HEK293 (cell line): ENCODE results near the gene RORB.

Experiments
- CTCF ChIA-PET: fragments of 350-600 bp; formaldehyde crosslinking; extraction: SDS; loops from one replicate; lab custom pipeline; 2021; ENCODE audit warnings: antibody characterized with exemption; lab: Yijun Ruan, JAX
- POLR2A ChIA-PET: fragments of 300-600 bp; formaldehyde crosslinking; extraction: SDS; loops from one replicate; lab custom pipeline; 2020; ENCODE audit warnings: antibody characterized with exemption, inconsistent platforms; lab: Yijun Ruan, JAX
- H3K27ac ChIP-seq: fragments of 200-500 bp; sonication (Bioruptor generic); 2 replicates; pipeline ENCODE4 v1.5.1; 2014; ENCODE audit warnings: low read depth, low read length, control low read depth, inconsistent platforms; ENCODE audit errors: extremely low read depth
- H3K36me3 ChIP-seq, 2 experiments: fragments of 200-500 bp in 1 of 2; sonication (Bioruptor generic) in 1 of 2; 1 replicate in 1 of 2; 2 replicates in 1 of 2; pipeline ENCODE4 v1.5.1; 2014 to 2017; ENCODE audit warnings: inconsistent platforms in 2 of 2, low read length in 2 of 2; ENCODE audit not compliant: control insufficient read depth in 2 of 2, insufficient read depth in 1 of 2
- H3K4me1 ChIP-seq: fragments of 200-500 bp; sonication (Bioruptor generic); 2 replicates; pipeline ENCODE4 v1.5.1; 2014; ENCODE audit warnings: mild to moderate bottlenecking, low read length, inconsistent platforms; ENCODE audit not compliant: control insufficient read depth, insufficient read depth
- H3K4me3 ChIP-seq: 2 replicates; pipeline ENCODE4 v1.5.1; 2011; ENCODE audit warnings: low read depth, mild to moderate bottlenecking, control low read depth, low read length, moderate library complexity
- H3K9me3 ChIP-seq: fragments of 200-500 bp; sonication (Bioruptor generic); 2 replicates; pipeline ENCODE4 v1.5.1; 2014; ENCODE audit warnings: low read depth, low read length, inconsistent platforms; ENCODE audit not compliant: control insufficient read depth, insufficient read depth
- OSR2 ChIP-seq: fragments of 450-650 bp; formaldehyde crosslinking; IDR thresholded peaks from 2 replicates; pipeline ENCODE4 v1.5.1; 2016; ENCODE audit warnings: missing biosample characterization, missing genetic modification characterization
- PRDM1 ChIP-seq: fragments of 450-650 bp; formaldehyde crosslinking; IDR thresholded peaks from 2 replicates; pipeline ENCODE4; 2016; ENCODE audit warnings: missing biosample characterization, missing genetic modification characterization
- PRDM4 ChIP-seq: fragments of 450-650 bp; formaldehyde crosslinking; IDR thresholded peaks from 2 replicates; pipeline ENCODE4 v1.5.1; 2017; ENCODE audit warnings: missing biosample characterization, missing genetic modification characterization
- REST ChIP-seq: fragments of 450-650 bp; formaldehyde crosslinking; IDR thresholded peaks from 2 replicates; pipeline ENCODE4 v1.5.1; 2016; ENCODE audit warnings: missing biosample characterization, missing genetic modification characterization
- YY1 ChIP-seq: fragments of 450-650 bp; formaldehyde crosslinking; IDR thresholded peaks from 2 replicates; pipeline ENCODE4 v1.5.1; 2018; ENCODE audit warnings: missing biosample characterization, missing genetic modification characterization
- ZBTB44 ChIP-seq: fragments of 450-650 bp; IDR thresholded peaks from 2 replicates; pipeline ENCODE4 v1.5.1; 2018; ENCODE audit warnings: missing biosample characterization, mild to moderate bottlenecking, missing genetic modification characterization
- ZFP3 ChIP-seq: fragments of 450-650 bp; formaldehyde crosslinking; IDR thresholded peaks from 2 replicates; pipeline ENCODE4 v1.5.1; 2016; ENCODE audit warnings: low read depth, missing biosample characterization, missing genetic modification characterization
- ZFP41 ChIP-seq: fragments of 450-650 bp; formaldehyde crosslinking; IDR thresholded peaks from 2 replicates; pipeline ENCODE4 v1.5.1; 2016; ENCODE audit warnings: missing biosample characterization, missing genetic modification characterization, borderline replicate concordance
- ZNF132 ChIP-seq: fragments of 450-650 bp; formaldehyde crosslinking; IDR thresholded peaks from 2 replicates; pipeline ENCODE4 v1.5.1; 2017; ENCODE audit warnings: missing biosample characterization, missing genetic modification characterization, borderline replicate concordance
- ZNF146 ChIP-seq: fragments of 450-650 bp; formaldehyde crosslinking; IDR thresholded peaks from 2 replicates; pipeline ENCODE4 v1.5.1; 2016; ENCODE audit warnings: missing biosample characterization, missing genetic modification characterization
- ZNF18 ChIP-seq: fragments of 450-650 bp; formaldehyde crosslinking; IDR thresholded peaks from 2 replicates; pipeline ENCODE4 v1.5.1; 2016; ENCODE audit warnings: missing biosample characterization, missing genetic modification characterization
- ZNF19 ChIP-seq: fragments of 450-650 bp; formaldehyde crosslinking; IDR thresholded peaks from 2 replicates; pipeline ENCODE4; 2016; ENCODE audit warnings: missing biosample characterization, missing genetic modification characterization, low read depth
- ZNF214 ChIP-seq: fragments of 450-650 bp; formaldehyde crosslinking; IDR thresholded peaks from 2 replicates; pipeline ENCODE4 v1.5.1; 2017; ENCODE audit warnings: missing biosample characterization, mild to moderate bottlenecking, missing genetic modification characterization, borderline replicate concordance
- ZNF221 ChIP-seq: fragments of 450-650 bp; formaldehyde crosslinking; IDR thresholded peaks from 2 replicates; pipeline ENCODE4 v1.5.1; 2017; ENCODE audit warnings: missing biosample characterization, missing genetic modification characterization, borderline replicate concordance
- ZNF292 ChIP-seq: fragments of 450-650 bp; formaldehyde crosslinking; IDR thresholded peaks from 2 replicates; pipeline ENCODE4 v1.5.1; 2016; ENCODE audit warnings: low read depth, missing biosample characterization, missing genetic modification characterization, borderline replicate concordance
- ZNF350 ChIP-seq: fragments of 450-650 bp; formaldehyde crosslinking; IDR thresholded peaks from 2 replicates; pipeline ENCODE4 v1.5.0; 2017; ENCODE audit warnings: missing biosample characterization, mild to moderate bottlenecking, missing genetic modification characterization
- ZNF394 ChIP-seq: fragments of 450-650 bp; formaldehyde crosslinking; IDR thresholded peaks from 2 replicates; pipeline ENCODE4 v1.5.1; 2016; ENCODE audit warnings: missing biosample characterization, missing genetic modification characterization, mild to moderate bottlenecking, moderate library complexity, borderline replicate concordance
- ZNF514 ChIP-seq: fragments of 450-650 bp; formaldehyde crosslinking; IDR thresholded peaks from 2 replicates; pipeline ENCODE4 v1.5.1; 2016; ENCODE audit warnings: missing biosample characterization, missing genetic modification characterization
- ZNF530 ChIP-seq: fragments of 450-650 bp; formaldehyde crosslinking; IDR thresholded peaks from 2 replicates; pipeline ENCODE4 v1.5.1; 2016; ENCODE audit warnings: low read depth, missing biosample characterization, missing genetic modification characterization
- ZNF571 ChIP-seq: fragments of 450-650 bp; formaldehyde crosslinking; IDR thresholded peaks from 2 replicates; pipeline ENCODE4 v1.5.0; 2017; ENCODE audit warnings: missing biosample characterization, missing genetic modification characterization
- ZNF600 ChIP-seq: fragments of 450-650 bp; formaldehyde crosslinking; IDR thresholded peaks from 2 replicates; pipeline ENCODE4 v1.5.1; 2016; ENCODE audit warnings: missing biosample characterization, missing genetic modification characterization
- ZNF624 ChIP-seq: fragments of 450-650 bp; formaldehyde crosslinking; IDR thresholded peaks from 2 replicates; pipeline ENCODE4 v1.5.1; 2017; ENCODE audit warnings: missing biosample characterization, missing genetic modification characterization
- ZNF639 ChIP-seq: fragments of 450-650 bp; formaldehyde crosslinking; IDR thresholded peaks from 2 replicates; pipeline ENCODE4 v1.5.1; 2016; ENCODE audit warnings: missing biosample characterization, missing genetic modification characterization
- ZNF654 ChIP-seq: fragments of 450-650 bp; formaldehyde crosslinking; IDR thresholded peaks from 2 replicates; pipeline ENCODE4 v1.5.1; 2016; ENCODE audit warnings: low read depth, missing biosample characterization, missing genetic modification characterization
- ZNF777 ChIP-seq: fragments of 450-650 bp; formaldehyde crosslinking; IDR thresholded peaks from 2 replicates; pipeline ENCODE4 v1.5.1; 2017; ENCODE audit warnings: missing biosample characterization, missing genetic modification characterization, borderline replicate concordance
- ZSCAN16 ChIP-seq: fragments of 450-650 bp; formaldehyde crosslinking; IDR thresholded peaks from 2 replicates; pipeline ENCODE4 v1.5.1; 2016; ENCODE audit warnings: missing biosample characterization, missing genetic modification characterization
- ZXDB ChIP-seq: fragments of 450-650 bp; formaldehyde crosslinking; IDR thresholded peaks from 2 replicates; pipeline ENCODE4 v1.5.1; 2016; ENCODE audit warnings: missing biosample characterization, missing genetic modification characterization

Gene RORB

GRCh38 chr9:74696520-74696919 is 199.4 kb downstream of the RORB start:
- H3K36me3 ChIP-seq, result no peaks in the 10 kb centered on the region
- POLR2A ChIA-PET, result no interaction called here
- TF ChIP-seq ZNF571 (tag by site-specific recombination), result no peak
- no peak for TF ChIP-seq YY1
- TF ChIP-seq ZNF146 (tag by site-specific recombination), result no peak
- TF ChIP-seq OSR2 (tag by site-specific recombination), result no peak
- no peak for TF ChIP-seq ZXDB (tag by site-specific recombination)
- TF ChIP-seq ZNF600 (tag by site-specific recombination), result no peak
- TF ChIP-seq ZNF654, result no peak
- no peak for TF ChIP-seq ZNF639 (tag by site-specific recombination)
- no peak for TF ChIP-seq ZNF214 (tag by site-specific recombination)
- TF ChIP-seq ZNF624 (tag by site-specific recombination), result no peak
- no peak for TF ChIP-seq ZSCAN16 (tag by site-specific recombination)
- TF ChIP-seq ZNF394 (tag by site-specific recombination), result no peak
- TF ChIP-seq ZFP41 (tag by site-specific recombination), result no peak
- TF ChIP-seq, all 188 proteins: peak for 0
- CTCF ChIA-PET, result interaction anchor here (0.7 kb wide), 1 partner anchor 1304 kb away, joined by 3 read pairs; no protein-coding TSS in a partner anchor
- Histone ChIP-seq H3K9me3 (no peaks in the 10 kb centered on the region), H3K27ac (no peak overlapping the region), H3K4me1 (no peaks in the 10 kb centered on the region), H3K4me3 (no peak overlapping the region)

GRCh38 chr9:74697535-74697934 is 200.4 kb downstream of the RORB start:
- H3K9me3 ChIP-seq, result no peaks in the 10 kb centered on the region
- no peaks in the 10 kb centered on the region for H3K36me3 ChIP-seq
- no peaks in the 10 kb centered on the region for H3K4me1 ChIP-seq
- CTCF ChIA-PET, result no interaction called here
- POLR2A ChIA-PET, result no interaction called here
- no peak overlapping the region for H3K27ac ChIP-seq
- H3K4me3 ChIP-seq, result no peak overlapping the region
- TF ChIP-seq ZNF292 (no peak), ZNF132 (tag by site-specific recombination) (no peak), ZNF777 (tag by site-specific recombination) (no peak), ZNF18 (tag by site-specific recombination) (no peak), ZNF350 (tag by site-specific recombination) (no peak), ZNF221 (no peak), ZBTB44 (tag by site-specific recombination) (no peak), PRDM1 (no peak), ZFP3 (tag by site-specific recombination) (no peak), ZNF530 (no peak), PRDM4 (tag by site-specific recombination) (no peak), ZNF514 (tag by site-specific recombination) (no peak), ZNF19 (tag by site-specific recombination) (no peak), REST (tag by site-specific recombination) (no peak)
